ENCODE results near the gene PTTG2.

- TF ChIP-seq CTCF (conservative IDR thresholded peaks at IDR 0.05; ENCODE audit: low read length) (no peak), EZH2phosphoT487 (IDR thresholded peaks at IDR 0.05; ENCODE audit: borderline replicate concordance) (no peak)
Measured at GRCh38 chr4:37956941-37957340, 3.3 kb upstream of the PTTG2 start.

All from Loucy (cell line).